GM12878 (cell line): ENCODE results near the gene PHB1. TPM values are rescaled to one million over a fixed set of nuclear protein-coding genes. Genes with fewer than 3 reads are reported as not detected.

Experiments used
- CREB1 ChIP-seq: IDR thresholded peaks from 2 replicates; pipeline ENCODE4 v1.6.1; 2012; ENCODE audit warnings: low read depth, mild to moderate bottlenecking, inconsistent platforms
- EGR1 ChIP-seq, 2 experiments: IDR thresholded peaks; 1 replicate in 1 of 2; 2 replicates in 1 of 2; pipeline ENCODE4 v1.6.1; 2011 to 2012; ENCODE audit warnings: low read depth in 2 of 2, low read length in 2 of 2, borderline replicate concordance in 1 of 2, mild to moderate bottlenecking in 1 of 2, moderate library complexity in 1 of 2
- FOXM1 ChIP-seq: IDR thresholded peaks from 2 replicates; pipeline ENCODE4 v1.6.1; 2012; ENCODE audit warnings: low read depth, mild to moderate bottlenecking, inconsistent platforms, low read length, moderate library complexity
- IKZF1 ChIP-seq: fragments of 450-650 bp; conservative IDR thresholded peaks from 2 replicates; pipeline ENCODE4 v1.6.1; 2017; ENCODE audit warnings: antibody characterized with exemption, mild to moderate bottlenecking
- JUNB ChIP-seq: IDR thresholded peaks from 2 replicates; pipeline ENCODE4 v1.6.1; 2016; ENCODE audit warnings: antibody characterized with exemption, mild to moderate bottlenecking
- MYB ChIP-seq: fragments of 150-350 bp; IDR thresholded peaks from 2 replicates; pipeline ENCODE4 v1.6.1; 2014; ENCODE audit warnings: mild to moderate bottlenecking, low read depth, low read length, borderline replicate concordance
- PAX8 ChIP-seq: fragments of 450-650 bp; IDR thresholded peaks from 2 replicates; pipeline ENCODE4 v1.6.1; 2017; ENCODE audit warnings: mild to moderate bottlenecking, moderate library complexity
- RAD51 ChIP-seq: fragments of 450-650 bp; IDR thresholded peaks from 2 replicates; pipeline ENCODE4 v1.6.1; 2016; ENCODE audit warnings: moderate library complexity, mild to moderate bottlenecking, inconsistent platforms
- RBBP5 ChIP-seq: fragments of 200-600 bp; sonication (generic); conservative IDR thresholded peaks from 2 replicates; pipeline ENCODE4 v1.6.1; 2016
- ZNF384 ChIP-seq: IDR thresholded peaks from 2 replicates; pipeline ENCODE4 v1.6.1; 2012; ENCODE audit warnings: low read depth, mild to moderate bottlenecking, low read length, improper control_type of control experiment, borderline replicate concordance
- polyA plus RNA-seq, 11 experiments: library from polyadenylated mRNA; depleted of rRNA in 4 of 11; unstranded in 6 of 11; stranded (reverse) in 5 of 11; fragments of >200 nt; fragmentation: Nextera tagmentation in 4 of 11; fragmentation: Illumina TruSeq in 1 of 11; extraction: Ambion mirVana in 4 of 11; extraction: Trizol in 1 of 11; gene quantifications; 1 replicate in 1 of 11; 2 replicates in 10 of 11; pipeline versions ENCODE4 v1.2.1 to v1.2.3, GENCODE V29; 2011 to 2016; ENCODE audit warnings: inconsistent platforms in 2 of 11, missing spikeins in 2 of 11, low read depth in 1 of 11
- total RNA-seq, 4 experiments: library from RNA; depleted of rRNA in 3 of 4; stranded (reverse); fragments of >200 nt in 3 of 4; fragmentation: Illumina TruSeq in 1 of 4; extraction: Trizol in 1 of 4; gene quantifications; 2 replicates each; pipeline versions ENCODE4 v1.2.1 to v1.2.3, GENCODE V29; 2013 to 2021
- TF ChIP-seq, protein P1 (sequence below): fragments of 450-650 bp; formaldehyde crosslinking; IDR thresholded peaks from 2 replicates; pipeline ENCODE4 v1.4.0; 2022; ENCODE audit warnings: mild to moderate bottlenecking, moderate library complexity
- TF ChIP-seq, protein P2 (sequence below): fragments of 450-650 bp; IDR thresholded peaks from 2 replicates; pipeline ENCODE4 v1.6.1; 2018; ENCODE audit warnings: mild to moderate bottlenecking, low read depth, moderate library complexity; ENCODE audit not compliant: partially characterized antibody
- TF ChIP-seq, protein P3 (sequence below): IDR thresholded peaks from 2 replicates; pipeline ENCODE4 v1.6.1; 2011; ENCODE audit warnings: borderline replicate concordance, low read depth, mild to moderate bottlenecking, moderate library complexity, mixed read lengths, low read length; ENCODE audit not compliant: insufficient read depth; ENCODE audit errors: extremely low read length

PHB1 gene
- total and polyA plus RNA-seq, 10 of the 15 experiments (the other 5 are each of a cell fraction or from before 2014, with no cell fraction given), result 117 to 466 (median 248) TPM

DNA sequence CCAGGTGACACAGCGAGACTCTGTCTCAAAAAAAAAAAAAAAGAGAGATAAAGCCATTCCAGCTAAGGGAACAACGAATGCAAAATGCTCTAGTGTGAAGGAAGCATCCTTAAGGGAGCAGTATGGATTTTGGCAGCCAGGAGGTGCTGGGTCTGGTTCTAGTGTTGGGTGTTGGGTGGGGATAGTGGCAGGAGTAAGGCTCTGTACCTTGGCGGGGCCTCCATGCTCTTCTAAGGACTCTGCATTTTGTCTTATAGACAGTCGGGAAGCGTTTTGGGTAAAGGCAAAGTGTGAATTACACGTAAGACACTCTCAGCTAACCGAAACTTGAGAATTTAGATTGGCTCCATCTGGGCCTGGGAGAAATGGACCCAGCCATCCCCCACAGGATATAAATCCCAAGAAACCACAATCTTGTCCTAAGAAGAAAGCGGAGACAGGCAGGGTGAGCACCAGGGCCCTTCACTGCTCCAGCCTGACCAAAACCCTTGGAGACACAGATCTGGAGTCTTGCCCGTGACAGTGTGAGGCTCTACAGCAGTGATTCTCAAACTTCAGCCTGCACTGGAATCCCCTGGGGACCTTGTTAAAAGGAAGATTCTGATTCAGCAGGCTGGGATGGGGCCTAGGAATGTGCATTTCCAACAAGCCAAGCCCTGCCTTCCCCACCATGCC, 33.1 kb upstream of the PHB1 start (continued):
- TF ChIP-seq, protein P1, sequence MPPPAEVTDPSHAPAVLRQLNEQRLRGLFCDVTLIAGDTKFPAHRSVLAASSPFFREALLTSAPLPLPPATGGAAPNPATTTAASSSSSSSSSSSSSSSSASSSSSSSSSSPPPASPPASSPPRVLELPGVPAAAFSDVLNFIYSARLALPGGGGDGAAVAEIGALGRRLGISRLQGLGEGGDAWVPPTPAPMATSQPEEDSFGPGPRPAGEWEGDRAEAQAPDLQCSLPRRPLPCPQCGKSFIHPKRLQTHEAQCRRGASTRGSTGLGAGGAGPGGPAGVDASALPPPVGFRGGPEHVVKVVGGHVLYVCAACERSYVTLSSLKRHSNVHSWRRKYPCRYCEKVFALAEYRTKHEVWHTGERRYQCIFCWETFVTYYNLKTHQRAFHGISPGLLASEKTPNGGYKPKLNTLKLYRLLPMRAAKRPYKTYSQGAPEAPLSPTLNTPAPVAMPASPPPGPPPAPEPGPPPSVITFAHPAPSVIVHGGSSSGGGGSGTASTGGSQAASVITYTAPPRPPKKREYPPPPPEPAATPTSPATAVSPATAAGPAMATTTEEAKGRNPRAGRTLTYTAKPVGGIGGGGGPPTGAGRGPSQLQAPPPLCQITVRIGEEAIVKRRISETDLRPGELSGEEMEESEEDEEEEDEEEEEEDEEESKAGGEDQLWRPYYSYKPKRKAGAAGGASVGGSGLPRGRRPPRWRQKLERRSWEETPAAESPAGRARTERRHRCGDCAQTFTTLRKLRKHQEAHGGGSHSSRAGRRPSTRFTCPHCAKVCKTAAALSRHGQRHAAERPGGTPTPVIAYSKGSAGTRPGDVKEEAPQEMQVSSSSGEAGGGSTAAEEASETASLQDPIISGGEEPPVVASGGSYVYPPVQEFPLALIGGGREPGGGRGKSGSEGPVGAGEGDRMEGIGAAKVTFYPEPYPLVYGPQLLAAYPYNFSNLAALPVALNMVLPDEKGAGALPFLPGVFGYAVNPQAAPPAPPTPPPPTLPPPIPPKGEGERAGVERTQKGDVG (CRISPR knock-in tag), result no peak
- no peak for TF ChIP-seq ZNF384
- TF ChIP-seq, protein P2, sequence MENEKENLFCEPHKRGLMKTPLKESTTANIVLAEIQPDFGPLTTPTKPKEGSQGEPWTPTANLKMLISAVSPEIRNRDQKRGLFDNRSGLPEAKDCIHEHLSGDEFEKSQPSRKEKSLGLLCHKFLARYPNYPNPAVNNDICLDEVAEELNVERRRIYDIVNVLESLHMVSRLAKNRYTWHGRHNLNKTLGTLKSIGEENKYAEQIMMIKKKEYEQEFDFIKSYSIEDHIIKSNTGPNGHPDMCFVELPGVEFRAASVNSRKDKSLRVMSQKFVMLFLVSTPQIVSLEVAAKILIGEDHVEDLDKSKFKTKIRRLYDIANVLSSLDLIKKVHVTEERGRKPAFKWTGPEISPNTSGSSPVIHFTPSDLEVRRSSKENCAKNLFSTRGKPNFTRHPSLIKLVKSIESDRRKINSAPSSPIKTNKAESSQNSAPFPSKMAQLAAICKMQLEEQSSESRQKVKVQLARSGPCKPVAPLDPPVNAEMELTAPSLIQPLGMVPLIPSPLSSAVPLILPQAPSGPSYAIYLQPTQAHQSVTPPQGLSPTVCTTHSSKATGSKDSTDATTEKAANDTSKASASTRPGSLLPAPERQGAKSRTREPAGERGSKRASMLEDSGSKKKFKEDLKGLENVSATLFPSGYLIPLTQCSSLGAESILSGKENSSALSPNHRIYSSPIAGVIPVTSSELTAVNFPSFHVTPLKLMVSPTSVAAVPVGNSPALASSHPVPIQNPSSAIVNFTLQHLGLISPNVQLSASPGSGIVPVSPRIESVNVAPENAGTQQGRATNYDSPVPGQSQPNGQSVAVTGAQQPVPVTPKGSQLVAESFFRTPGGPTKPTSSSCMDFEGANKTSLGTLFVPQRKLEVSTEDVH, result no peak
- no peak for TF ChIP-seq RAD51
- TF ChIP-seq PAX8, result no peak
- TF ChIP-seq RBBP5, result no peak
- TF ChIP-seq, protein P3, sequence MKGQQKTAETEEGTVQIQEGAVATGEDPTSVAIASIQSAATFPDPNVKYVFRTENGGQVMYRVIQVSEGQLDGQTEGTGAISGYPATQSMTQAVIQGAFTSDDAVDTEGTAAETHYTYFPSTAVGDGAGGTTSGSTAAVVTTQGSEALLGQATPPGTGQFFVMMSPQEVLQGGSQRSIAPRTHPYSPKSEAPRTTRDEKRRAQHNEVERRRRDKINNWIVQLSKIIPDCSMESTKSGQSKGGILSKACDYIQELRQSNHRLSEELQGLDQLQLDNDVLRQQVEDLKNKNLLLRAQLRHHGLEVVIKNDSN, result no peak
- no peak for TF ChIP-seq IKZF1
- TF ChIP-seq FOXM1, result no peak
- TF ChIP-seq MYB, result no peak
- no peak for TF ChIP-seq JUNB
- TF ChIP-seq CREB1, result no peak
- TF ChIP-seq EGR1 (IDR thresholded peaks at IDR 0.05; ENCODE audit: borderline replicate concordance in 1 of 2, low read depth in 2 of 2, low read length in 2 of 2), result no peak
